Measurements from ENCODE around the gene CATSPERD.
"Not testable (repeated sequence)": the region's sequence is repeated elsewhere in the genome, so short reads cannot be mapped to it uniquely, and the experiment has no call there.

Gene CATSPERD

GRCh38 chr19:5743630-5744029 is 23.2 kb downstream of the CATSPERD start:
- no peak for DNase-seq

DNA sequence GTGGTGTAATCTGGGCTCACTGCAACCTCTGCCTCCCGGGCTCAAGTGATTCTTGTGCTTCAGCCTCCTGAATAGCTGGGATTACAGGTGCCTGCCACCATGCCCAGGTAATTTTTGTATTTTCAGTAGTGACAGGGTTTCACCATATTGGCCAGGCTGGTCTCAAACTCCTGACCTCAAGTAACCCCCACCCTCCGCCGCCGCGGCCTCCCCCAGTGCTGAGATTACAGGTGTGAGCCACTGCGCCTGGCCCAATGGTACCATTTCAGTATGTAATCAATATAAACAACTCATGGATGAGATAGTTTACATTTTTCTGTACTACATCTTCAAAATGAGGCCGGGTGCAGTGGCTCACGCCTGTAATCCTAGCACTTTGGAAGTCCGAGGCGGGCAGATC is 24.6 kb downstream of the CATSPERD start:
- not testable (repeated sequence) for DNase-seq

- not testable (repeated sequence) for DNase-seq
Measured at GRCh38 chr19:5748920-5749319, 28.5 kb downstream of the CATSPERD start.

DNA sequence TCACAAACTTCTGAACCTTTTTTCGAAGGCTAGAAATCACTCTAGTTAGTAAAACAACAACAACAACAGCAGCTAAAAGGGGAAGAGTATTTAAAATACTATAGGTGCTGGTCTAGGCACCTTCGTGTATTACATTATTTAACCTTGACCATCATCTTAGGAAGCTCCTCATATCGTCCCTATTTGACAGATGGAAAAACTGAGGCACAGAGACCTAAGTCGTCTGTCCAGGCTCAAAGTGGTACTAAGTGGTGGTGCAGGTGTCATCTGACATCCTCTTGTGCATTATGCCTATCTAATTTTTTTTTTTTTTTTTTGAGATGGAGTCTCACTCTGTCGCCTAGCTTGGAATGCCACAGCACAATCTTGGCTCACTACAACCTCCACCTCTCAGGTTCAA is 29.1 kb downstream of the CATSPERD start:
- DNase-seq: no peak

- no peak for DNase-seq
Measured at GRCh38 chr19:5751709-5752108, 31.3 kb downstream of the CATSPERD start.

DNA sequence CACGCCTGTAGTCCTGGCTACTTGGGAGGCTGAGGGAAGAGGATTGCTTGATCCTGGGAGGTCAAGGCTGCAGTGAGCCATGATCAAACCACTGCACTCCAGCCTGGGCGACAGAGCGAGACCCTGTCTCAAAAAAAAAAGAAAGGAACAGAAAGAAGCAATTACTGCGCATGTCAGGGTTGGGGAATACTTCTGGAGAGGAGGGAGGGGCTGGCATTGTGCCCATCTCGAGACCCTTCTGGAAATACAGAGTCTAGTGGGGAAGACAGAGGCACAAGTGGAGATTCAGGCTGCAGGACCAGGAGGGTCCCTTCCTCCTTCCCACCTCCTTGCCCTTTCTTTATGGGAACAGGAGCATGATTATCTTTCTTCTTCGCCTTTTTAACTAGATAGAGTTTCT is 33.3 kb downstream of the CATSPERD start:
- DNase-seq: no peak

- DNase-seq: no peak
Measured at GRCh38 chr19:5762608-5763217, 42.3 kb downstream of the CATSPERD start.

DNA sequence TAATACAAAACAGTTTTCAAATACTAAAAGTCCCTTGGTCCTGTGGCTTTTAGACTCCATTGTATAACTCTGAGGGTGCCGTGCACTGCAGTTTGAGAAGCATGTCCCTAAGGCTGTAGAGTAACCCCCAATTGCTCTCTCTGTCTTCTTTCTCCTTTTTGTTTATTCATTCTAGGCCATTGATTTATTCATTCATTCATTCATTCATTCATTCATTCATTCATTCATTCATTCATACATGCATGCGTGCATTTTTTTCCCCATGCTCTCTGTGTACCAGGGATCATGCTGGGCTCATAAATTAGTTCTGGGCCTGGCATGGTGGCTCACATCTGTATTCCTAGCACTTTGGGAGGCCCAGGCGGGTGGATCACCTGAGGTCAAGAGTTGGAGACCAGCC is 44.8 kb downstream of the CATSPERD start:
- no peak for DNase-seq

- no peak for DNase-seq
Measured at GRCh38 chr19:5767949-5768348, 47.5 kb downstream of the CATSPERD start.

GRCh38 chr19:5772416-5772815 is 52.0 kb downstream of the CATSPERD start:
- no peak for DNase-seq

- no peak for DNase-seq
Measured at GRCh38 chr19:5773276-5773675, 52.8 kb downstream of the CATSPERD start.

- no peak for DNase-seq
Measured at GRCh38 chr19:5774921-5775320, 54.5 kb downstream of the CATSPERD start.

DNA sequence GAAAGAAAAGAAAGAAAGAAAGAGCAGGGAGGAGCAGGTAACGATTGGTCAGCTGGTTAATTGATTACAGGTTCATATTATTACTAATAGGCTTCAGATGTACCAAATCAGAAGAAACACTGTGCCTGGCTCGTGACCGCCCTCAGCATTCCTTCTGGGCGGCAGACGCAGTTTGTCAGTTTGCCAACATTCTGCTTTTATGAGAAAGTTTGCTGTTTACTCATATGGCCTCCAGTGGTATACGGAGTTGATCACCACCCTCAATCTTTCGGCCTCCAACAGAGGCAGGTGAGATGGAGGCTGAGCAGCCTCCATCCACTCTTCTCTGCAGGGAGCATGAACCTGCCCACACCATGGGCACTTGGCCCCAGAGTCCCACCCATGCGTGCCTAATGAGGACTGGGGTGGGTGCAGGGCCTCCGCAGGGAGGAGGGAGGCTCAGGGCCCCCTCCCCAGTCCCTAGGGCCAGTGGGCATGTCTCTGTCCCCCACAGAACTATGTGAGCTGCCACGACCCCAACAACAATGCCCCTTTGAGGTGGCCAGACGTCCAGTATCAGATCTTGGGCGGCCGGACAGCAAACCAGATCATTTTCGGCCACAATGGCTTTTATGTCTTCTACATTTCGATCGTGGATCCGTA is 55.4 kb downstream of the CATSPERD start:
- DNase-seq: no peak

DNA sequence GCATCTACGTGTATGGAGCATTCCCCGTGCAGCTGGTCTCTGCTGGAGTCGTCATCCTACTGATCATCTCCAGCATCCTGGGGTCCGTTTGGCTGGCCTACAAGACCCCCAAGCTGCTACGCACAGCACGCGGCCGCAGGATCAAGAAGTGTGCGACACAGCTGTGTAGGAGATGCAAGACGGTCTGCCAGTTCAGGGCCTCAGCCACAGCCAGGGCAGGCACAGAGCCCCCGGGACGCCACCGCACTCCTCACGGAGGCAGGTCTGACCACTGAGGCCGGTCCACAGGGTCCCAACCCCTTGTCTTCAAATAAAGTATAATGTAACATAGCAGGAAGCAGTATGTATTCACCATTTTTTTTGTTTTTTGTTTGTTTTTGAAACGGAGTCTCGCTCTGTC is 58.0 kb downstream of the CATSPERD start:
- DNase-seq: no peak

- DNase-seq: not testable (repeated sequence)
Measured at GRCh38 chr19:5780916-5781315, 60.5 kb downstream of the CATSPERD start.

DNA sequence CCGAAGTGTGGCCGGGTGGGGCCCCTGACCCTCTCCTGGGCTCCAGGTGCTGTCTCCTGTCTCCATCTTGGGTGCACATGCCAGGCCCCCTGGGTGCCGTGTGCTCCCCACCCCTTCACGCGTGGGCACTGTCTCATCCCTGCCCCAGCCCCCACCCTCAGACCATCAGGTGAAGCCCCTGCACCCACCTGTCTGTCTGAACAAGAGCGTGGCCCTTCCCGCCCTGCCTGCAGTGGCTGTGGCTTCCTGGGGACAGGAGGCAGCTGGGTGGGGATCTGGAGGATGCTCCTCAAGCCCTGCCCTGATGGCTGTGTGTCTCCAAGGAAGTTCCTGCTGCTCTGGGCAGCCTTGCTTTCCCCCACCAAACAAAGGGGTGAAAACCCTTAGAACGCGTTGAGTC is 61.9 kb downstream of the CATSPERD start:
- no peak for DNase-seq

DNA sequence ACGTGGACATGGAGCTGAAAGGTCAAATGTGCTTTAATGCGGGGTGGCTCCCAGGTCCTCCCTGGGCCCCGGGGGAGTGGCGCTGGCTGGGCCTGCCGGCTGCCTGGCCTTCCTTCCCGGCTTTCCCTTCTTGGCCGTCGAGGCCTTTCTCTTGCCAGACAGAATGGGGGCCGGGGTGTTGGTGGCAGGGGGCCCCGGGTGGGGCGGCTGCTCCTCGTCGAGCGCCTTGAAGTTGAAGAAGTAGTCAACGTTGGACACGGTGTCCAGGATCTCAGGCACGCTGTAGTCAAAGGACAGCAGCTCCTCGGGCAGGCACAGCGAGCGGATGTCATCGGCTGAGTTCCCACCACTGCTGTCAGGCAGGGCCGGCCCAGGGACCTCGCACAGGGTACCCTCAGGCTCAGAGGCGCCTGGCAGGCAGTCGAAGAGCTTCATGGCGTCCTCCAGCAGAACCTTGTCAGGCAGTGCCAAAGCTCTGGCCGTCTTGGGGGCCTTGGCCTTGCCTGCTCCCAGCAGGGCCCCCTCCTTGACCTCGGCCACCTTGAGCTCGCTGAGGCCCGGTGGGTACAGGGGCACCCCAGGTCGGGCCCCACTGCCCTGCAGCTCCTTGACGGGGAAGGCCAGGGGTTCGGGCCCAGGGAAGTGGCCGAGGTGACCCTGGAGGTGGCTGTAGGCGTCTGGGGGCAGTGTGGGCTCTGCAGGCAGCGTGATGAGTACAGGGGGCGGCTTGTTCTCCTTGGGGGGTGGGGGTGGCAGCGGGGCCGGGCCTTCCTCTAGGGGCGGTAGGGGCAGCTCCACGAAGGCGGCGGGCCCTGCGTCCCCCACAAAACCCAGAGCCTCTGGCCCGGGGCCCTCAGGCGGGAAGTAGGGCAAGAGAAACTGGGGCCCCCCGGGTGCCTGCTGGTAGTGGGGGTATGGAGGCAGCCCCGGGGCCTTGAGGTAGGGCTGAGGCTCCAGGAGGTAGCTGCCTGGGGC is 62.8 kb downstream of the CATSPERD start:
- no peak for DNase-seq

DNA sequence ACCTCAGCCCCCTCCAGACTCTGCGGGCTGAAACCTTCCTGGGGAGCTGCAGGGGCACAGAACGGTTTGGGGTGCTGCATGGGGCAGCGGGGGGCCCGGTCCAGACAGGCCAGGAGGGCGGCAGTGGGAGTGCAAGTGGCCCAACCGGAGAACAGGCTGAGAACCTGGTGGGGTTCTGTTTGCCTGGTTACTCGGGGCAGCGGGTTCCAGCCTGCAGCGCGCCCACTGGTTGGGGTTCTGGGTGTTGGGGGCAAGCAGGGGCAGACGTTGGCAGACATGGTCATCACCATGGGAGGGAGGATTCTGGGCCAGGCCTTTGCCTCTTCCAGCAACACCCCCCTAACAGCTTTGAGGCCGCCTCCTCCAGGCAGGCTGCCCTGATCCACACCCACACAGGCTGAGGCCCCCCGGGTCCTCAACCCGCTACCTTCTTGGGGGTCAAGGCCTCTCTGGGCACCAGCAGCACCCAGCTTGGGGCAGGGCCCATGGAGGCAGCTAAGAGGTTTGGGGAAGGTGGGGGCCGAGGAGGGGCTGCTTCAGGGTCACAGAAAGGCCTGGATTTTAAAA is 64.2 kb downstream of the CATSPERD start, which contains the start of gene PRR22:
Gene PRR22, minus strand, starts transcription at position 166 of the 567 bp plus-strand sequence. Its CDS starts 86 bp downstream, at position 80.
- no peak for DNase-seq

DNA sequence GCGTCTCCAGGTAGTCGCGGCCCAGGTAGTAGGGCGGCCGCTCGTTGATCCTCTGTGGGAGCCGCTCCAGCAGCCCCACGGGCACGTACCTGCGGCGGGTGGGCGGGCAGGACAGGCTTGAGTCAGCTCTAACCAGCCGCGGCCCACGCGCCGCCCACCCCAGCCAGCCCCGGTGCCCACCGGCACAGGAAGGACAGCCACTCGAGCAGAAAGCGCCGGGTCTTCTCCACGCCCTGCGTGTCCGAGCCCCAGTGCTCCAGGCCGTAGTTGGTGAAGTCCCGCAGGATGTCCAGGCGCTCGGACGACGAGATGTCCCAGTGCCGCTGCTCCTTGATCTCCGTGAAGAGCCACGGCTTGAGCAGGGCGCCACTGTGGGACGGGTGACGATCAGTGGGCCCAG is 65.0 kb downstream of the CATSPERD start:
- DNase-seq: no peak

- DNase-seq: no peak
Measured at GRCh38 chr19:5786593-5787408, 66.4 kb downstream of the CATSPERD start.

DNA sequence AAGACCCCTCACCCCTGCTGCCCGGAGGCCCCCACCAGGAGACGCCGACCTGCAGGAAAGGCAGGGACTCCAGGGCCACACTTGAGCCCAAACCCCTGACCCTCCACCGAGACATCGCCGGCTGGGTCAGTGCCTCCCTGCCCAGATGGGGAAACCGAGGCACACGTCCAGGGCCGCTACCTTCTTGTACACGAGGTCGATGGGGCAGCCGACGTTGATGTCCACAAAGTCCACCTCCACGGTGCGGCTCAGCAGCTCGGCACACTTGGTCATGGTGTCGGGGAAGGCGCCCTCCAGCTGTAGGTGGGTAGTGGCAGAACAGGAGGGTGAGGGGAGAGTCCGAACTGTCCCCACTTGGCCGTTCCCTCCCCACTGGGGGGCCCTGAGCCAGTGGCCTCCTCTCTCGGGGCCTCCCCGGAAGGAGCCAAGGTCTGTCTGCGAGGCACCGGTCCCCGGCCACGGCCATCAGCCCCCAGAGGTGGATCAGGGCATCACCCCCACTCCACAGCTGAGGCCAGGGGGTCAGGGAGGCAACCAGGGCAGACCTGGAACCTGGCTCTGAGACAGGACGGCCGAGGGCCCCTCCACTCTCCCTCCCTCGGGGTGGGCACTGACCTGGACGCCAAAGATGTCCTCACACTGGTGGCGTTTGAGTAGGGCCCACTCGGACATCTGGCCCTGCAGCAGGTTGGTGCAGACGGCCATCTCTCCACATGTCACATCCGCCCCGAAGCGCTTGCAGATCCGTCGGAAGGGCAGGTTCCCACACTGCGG is 67.2 kb downstream of the CATSPERD start:
- no peak for DNase-seq

GRCh38 chr19:5788422-5788821 is 68.0 kb downstream of the CATSPERD start:
- DNase-seq: no peak
